K562 (cell line): ENCODE data around the gene CTIF.

ENCODE experiments used
- FOXM1 ChIP-seq, 2 experiments: fragments of 450-650 bp in 1 of 2; sonication (generic) in 1 of 2; formaldehyde crosslinking in 1 of 2; IDR thresholded peaks; 2 replicates each; pipeline versions ENCODE4 v1.6.1 to v1.9.0; 2017 to 2022; ENCODE audit warnings: low read depth in 2 of 2, mild to moderate bottlenecking in 2 of 2, missing genetic modification reagents in 1 of 2, moderate library complexity in 1 of 2
- KAT7 ChIP-seq: sonication (generic); formaldehyde crosslinking; IDR thresholded peaks from 2 replicates; pipeline ENCODE4 v1.8.0; 2022; ENCODE audit warnings: missing genetic modification reagents, mild to moderate bottlenecking, borderline replicate concordance
- POLR2A ChIP-seq: fragments of 450-650 bp; conservative IDR thresholded peaks from 2 replicates; pipeline ENCODE4 v1.6.1; 2016
- USF2 ChIP-seq: sonication (generic); formaldehyde crosslinking; IDR thresholded peaks from 2 replicates; pipeline ENCODE4 v1.5.0; 2020; ENCODE audit warnings: missing genetic modification reagents
- ZNF124 ChIP-seq: sonication (generic); formaldehyde crosslinking; IDR thresholded peaks from 2 replicates; pipeline ENCODE4 v1.8.1; 2022; ENCODE audit warnings: missing genetic modification reagents

DNA sequence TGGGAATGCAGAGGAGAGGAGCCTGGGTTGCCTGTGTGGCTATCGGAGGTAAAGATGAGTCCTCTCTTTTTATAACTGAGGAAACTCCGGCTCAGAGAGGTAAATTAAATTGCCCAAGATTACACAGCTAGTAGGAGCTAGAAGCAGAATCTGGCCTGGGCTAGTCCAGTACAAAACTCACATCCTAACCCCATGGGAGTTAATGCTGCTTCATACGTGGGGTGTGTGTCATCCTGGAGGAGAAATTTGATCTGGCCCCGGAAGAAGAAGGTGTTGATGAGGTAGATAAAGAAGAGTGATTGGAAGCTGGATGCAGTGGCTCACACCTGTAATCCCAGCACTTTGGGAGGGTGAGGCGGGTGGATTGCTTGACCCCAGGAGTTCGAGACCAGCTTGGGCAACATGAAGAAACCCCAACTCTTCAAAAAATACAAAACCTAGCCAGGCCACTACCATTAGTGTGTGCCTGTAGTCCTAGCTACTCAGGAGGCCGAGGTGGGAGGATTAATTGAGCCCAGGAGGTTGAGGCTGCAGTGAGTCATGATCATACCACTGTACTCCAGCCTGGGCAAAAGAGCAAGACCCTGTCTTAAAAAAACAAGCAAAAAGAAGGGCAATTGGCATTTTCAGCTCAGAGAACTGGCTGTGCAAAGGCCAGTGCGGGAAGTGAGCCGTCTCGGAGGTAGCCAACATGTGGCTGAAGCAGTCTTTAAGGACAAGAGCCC is 33.7 kb downstream of the CTIF start:
- TF ChIP-seq POLR2A (no peak), USF2 (CRISPR knock-in tag) (no peak), ZNF124 (CRISPR knock-in tag) (no peak), KAT7 (CRISPR knock-in tag) (no peak), FOXM1 (IDR thresholded peaks at IDR 0.05; ENCODE audit: low read depth) (no peak), FOXM1 (CRISPR knock-in tag; IDR thresholded peaks at IDR 0.05; ENCODE audit: low read depth) (no peak)
